Measurements from ENCODE around the gene TAF3.

GRCh38 chr10:7960108-7960507 lies 141.8 kb downstream of the TAF3 start:
- no peak for TF ChIP-seq CTCF (IDR thresholded peaks at IDR 0.05)
- no peak for TF ChIP-seq EP300 (IDR thresholded peaks at IDR 0.05)
- TF ChIP-seq POLR2A (IDR thresholded peaks at IDR 0.05), result no peak

Measured in stomach (tissue), 4 donors.